NCI-H82 treated with DMSO at 0.1 percent for 48 hours (cell line): Measurements from ENCODE around the gene ERBB2.
"Not testable (repeated sequence)": the region's sequence is repeated elsewhere in the genome, so short reads cannot be mapped to it uniquely, and the experiment has no call there.

Experiments
- DNase-seq: peaks from one replicate; lab custom pipeline; 2025; ENCODE audit not compliant: unreplicated experiment; lab: John Stamatoyannopoulos, UW

Gene ERBB2

GRCh38 chr17:39722965-39723848 is 23.3 kb downstream of the ERBB2 start:
- no peak for DNase-seq

- no peak for DNase-seq
Measured at GRCh38 chr17:39724731-39725130, 24.9 kb downstream of the ERBB2 start.

- DNase-seq: not testable (repeated sequence)
Measured at GRCh38 chr17:39725923-39726322, 26.1 kb downstream of the ERBB2 start.

DNA sequence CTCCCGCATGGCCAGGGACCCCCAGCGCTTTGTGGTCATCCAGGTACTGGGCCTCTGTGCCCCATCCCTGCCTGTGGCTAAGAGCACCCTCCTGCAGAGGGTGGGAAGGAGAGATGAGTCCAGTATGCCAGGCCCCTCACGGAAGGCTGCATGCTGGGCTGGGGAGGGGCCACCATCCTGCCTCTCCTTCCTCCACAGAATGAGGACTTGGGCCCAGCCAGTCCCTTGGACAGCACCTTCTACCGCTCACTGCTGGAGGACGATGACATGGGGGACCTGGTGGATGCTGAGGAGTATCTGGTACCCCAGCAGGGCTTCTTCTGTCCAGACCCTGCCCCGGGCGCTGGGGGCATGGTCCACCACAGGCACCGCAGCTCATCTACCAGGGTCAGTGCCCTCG is 26.8 kb downstream of the ERBB2 start:
- no peak for DNase-seq

GRCh38 chr17:39727556-39727955 is 27.7 kb downstream of the ERBB2 start:
- no peak for DNase-seq

DNA sequence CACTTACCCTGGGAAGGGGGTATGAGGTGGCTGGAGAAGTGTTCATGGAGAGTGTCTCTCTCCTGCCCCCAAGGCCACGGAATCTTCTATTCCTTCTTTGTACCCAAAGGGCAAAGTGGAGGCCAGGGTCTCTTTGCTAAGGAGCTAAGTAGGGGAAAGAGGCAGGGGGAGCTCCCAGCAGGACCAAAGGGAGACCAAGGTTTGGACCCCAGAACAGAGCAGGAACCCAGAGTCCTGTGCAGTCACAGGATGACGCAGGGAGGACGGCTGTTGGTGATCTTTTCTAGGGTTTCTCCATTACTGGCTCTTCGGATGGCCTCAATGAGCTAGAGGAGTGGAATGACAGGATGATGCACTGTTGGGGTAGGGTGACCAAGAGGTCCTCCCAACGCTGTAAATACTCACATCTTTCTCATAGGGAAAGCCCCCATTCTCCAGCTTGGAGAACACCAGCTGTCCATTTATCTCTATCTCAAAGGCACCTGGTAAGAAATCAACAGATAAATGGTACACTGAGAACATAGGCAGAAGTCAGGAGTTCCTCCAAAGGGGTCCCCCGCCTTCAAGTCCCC is 29.5 kb downstream of the ERBB2 start:
- no peak for DNase-seq

GRCh38 chr17:39730095-39730921 is 30.4 kb downstream of the ERBB2 start, which contains the start of gene MIEN1:
MIEN1 (minus strand) TSS chr17:39730532; CDS start chr17:39730495, 37 bp downstream.
- peak; percentile 50 for DNase-seq

GRCh38 chr17:39732586-39732985 is 32.7 kb downstream of the ERBB2 start:
- DNase-seq: no peak

- DNase-seq: no peak
Measured at GRCh38 chr17:39735882-39736281, 36.0 kb downstream of the ERBB2 start.

DNA sequence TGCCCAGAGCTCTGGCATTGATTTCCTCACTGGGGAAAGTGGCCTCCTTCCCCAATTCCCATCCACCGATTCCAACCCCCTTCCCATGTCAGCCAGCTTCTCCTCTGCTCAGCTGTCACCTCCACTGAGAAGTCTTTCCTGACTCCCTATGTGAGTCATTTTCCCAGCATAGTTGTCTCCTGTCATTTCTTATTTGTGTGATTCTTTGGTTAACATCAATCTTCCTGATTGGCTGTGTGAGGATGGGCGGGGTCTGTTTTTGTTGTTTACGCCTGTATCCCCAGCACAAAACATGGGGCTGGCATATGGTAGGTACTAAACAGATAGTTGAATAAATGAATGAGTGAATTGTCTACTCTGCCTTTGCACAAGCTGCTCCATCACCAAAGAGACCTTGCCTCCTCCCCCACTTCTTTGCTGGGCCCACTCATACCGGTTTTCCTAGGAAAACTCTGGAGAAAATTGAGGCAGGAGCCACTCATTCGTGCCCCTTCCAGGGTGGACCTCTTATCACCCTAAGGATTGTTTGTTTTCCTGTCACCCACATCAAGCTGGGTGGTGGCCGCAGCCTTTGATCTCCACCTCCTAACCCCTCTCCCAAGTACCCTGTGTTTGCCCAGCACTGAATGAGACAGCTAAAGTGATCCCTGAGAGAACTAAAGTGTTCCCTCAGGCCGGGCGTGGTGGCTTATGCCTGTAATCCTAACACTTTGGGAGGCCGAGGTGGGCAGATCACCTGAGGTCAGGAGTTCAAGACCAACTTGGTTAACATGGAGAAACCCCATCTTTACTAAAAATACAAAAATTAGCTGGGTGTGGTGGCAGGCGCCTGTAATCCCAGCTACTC is 36.7 kb downstream of the ERBB2 start:
- DNase-seq: no peak

GRCh38 chr17:39737206-39737759 is 37.4 kb downstream of the ERBB2 start:
- no peak for DNase-seq

GRCh38 chr17:39737760-39738567 is 38.1 kb downstream of the ERBB2 start, which contains the start of gene GRB7:
GRB7 (plus strand) TSS chr17:39737938; CDS start chr17:39742302, 4,364 bp downstream.
- DNase-seq: no peak

DNA sequence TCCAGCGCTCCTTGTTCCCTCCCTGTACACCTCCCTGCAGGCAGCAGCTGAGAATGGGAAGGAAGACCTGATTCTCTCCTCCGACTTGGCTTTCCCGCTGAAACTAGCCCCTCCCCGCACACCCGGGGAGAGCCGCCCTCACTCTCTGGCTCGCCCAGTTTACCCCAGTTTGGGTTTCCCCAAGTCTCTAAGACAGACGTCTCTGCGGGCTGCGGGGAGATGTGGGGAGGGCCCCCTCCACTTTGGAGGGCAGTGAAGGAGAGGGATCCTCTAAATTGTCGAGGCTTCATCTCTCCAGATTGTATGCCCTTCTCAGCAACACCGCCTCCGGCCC is 38.7 kb downstream of the ERBB2 start:
- DNase-seq: no peak

- DNase-seq: no peak
Measured at GRCh38 chr17:39738983-39739884, 39.4 kb downstream of the ERBB2 start.

GRCh38 chr17:39739885-39740356 is 40.1 kb downstream of the ERBB2 start:
- no peak for DNase-seq

- no peak for DNase-seq
Measured at GRCh38 chr17:39740357-39741111, 40.7 kb downstream of the ERBB2 start.

DNA sequence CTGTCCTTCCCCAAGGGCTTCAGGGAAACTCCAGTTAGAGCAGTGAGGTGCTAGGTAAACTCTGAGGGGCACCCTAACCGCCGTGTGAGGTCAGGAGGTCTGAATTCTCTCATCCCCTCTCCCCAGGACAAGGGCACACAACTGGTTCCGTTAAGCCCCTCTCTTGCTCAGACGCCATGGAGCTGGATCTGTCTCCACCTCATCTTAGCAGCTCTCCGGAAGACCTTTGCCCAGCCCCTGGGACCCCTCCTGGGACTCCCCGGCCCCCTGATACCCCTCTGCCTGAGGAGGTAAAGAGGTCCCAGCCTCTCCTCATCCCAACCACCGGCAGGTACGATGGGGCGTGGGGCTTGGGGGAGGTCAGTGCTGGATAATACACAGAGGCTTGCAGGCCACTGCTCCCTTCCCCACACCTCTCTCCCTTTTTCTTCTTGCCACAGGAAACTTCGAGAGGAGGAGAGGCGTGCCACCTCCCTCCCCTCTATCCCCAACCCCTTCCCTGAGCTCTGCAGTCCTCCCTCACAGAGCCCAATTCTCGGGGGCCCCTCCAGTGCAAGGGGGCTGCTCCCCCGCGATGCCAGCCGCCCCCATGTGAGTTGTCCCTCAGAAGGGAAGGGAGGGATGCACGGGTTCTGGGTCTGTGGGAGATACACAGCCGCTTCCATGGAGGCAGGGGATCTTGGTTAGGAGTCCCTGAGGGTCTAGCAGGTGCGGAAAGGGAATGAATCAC is 42.4 kb downstream of the ERBB2 start:
- DNase-seq: no peak
